Natural killer cell (primary cell): ENCODE results near the gene MT1E. TPM values are rescaled to one million over a fixed set of nuclear protein-coding genes. Genes with fewer than 3 reads are reported as not detected.

Experiments
- ATAC-seq, 3 donors: fragments of 150-1000 bp in 2 of 3; fragments of 200-7000 bp in 1 of 3; cut with Tn5 transposase; 1 replicate in 1 of 3; 2 replicates in 2 of 3; pipeline ENCODE4 v1.10.0; 2021; ENCODE audit warnings: mild to moderate bottlenecking in 2 of 3, moderate library complexity in 2 of 3
- DNase-seq, 2 donors: peaks; one replicate each; pipeline versions ENCODE4 v3.0.0 to v3.0.0-alpha.2; 2013 to 2021; ENCODE audit warnings: mixed read lengths in 1 of 2
- H3K27ac ChIP-seq: one replicate; pipeline ENCODE4 v1.5.1; 2013; ENCODE audit warnings: mild to moderate bottlenecking, low read length
- H3K27me3 ChIP-seq: one replicate; pipeline ENCODE4 v1.6.1; 2013; ENCODE audit warnings: low read length; ENCODE audit not compliant: control insufficient read depth, insufficient read depth
- H3K36me3 ChIP-seq: one replicate; pipeline ENCODE4 v1.6.1; 2013; ENCODE audit warnings: low read length; ENCODE audit not compliant: control insufficient read depth, insufficient read depth
- H3K4me1 ChIP-seq: one replicate; pipeline ENCODE4 v1.6.1; 2013; ENCODE audit warnings: low read length; ENCODE audit not compliant: control insufficient read depth, insufficient read depth
- H3K4me3 ChIP-seq: one replicate; pipeline ENCODE4 v1.5.1; 2013; ENCODE audit warnings: low read length
- H3K9me3 ChIP-seq: one replicate; pipeline ENCODE4 v1.6.1; 2013; ENCODE audit warnings: low read length; ENCODE audit not compliant: control insufficient read depth, insufficient read depth
- H3K27ac Mint-ChIP-seq, 2 donors: one replicate each; pipeline ENCODE4 v1.8.0; 2022; ENCODE audit warnings: mild to moderate bottlenecking in 2 of 2, mixed read lengths in 2 of 2, moderate library complexity in 1 of 2
- H3K27me3 Mint-ChIP-seq, 2 donors: one replicate each; pipeline ENCODE4 v1.8.0; 2022; ENCODE audit warnings: low read depth in 2 of 2, mixed read lengths in 2 of 2
- H3K36me3 Mint-ChIP-seq: one replicate; pipeline ENCODE4 v1.8.0; 2022; ENCODE audit warnings: mixed read lengths
- H3K4me1 Mint-ChIP-seq, 2 donors: one replicate each; pipeline ENCODE4 v1.8.0; 2022; ENCODE audit warnings: mixed read lengths in 2 of 2
- H3K4me3 Mint-ChIP-seq: one replicate; pipeline ENCODE4 v1.8.0; 2022; ENCODE audit warnings: mild to moderate bottlenecking, moderate library complexity, mixed read lengths
- H3K9me3 Mint-ChIP-seq, 2 donors: one replicate each; pipeline ENCODE4 v1.8.0; 2022; ENCODE audit warnings: mixed read lengths in 2 of 2
- WGBS: methylation state at CpG from one replicate; pipeline ENCODE4 v1.1.7; 2013; ENCODE audit warnings: missing lambda C conversion rate; ENCODE audit not compliant: insufficient coverage; 5-methylcytosine and 5-hydroxymethylcytosine counted together
- intact Hi-C: fragments of 100-400 bp; cut with micrococcal nuclease; formaldehyde crosslinking; loops from one replicate; pipeline ENCODE4 v1.14.2; 2022
- total RNA-seq, 4 donors: library from RNA; stranded (reverse); fragments of 120-200 nt in 1 of 4; gene quantifications; one replicate each; pipeline versions ENCODE4 v1.2.3 to v1.2.4, GENCODE V29; 2013 to 2022
- TF ChIP-seq, protein P1 (sequence below): fragments of 200-600 bp; IDR thresholded peaks from one replicate; pipeline ENCODE4 v1.8.0; 2022; ENCODE audit warnings: antibody characterized with exemption

MT1E gene
- total RNA-seq, 3 donors from 2014 or later (not counting 1 experiment from before 2014, with no cell fraction given), result 0.40 to 3.2 TPM; not detected in 1

DNA sequence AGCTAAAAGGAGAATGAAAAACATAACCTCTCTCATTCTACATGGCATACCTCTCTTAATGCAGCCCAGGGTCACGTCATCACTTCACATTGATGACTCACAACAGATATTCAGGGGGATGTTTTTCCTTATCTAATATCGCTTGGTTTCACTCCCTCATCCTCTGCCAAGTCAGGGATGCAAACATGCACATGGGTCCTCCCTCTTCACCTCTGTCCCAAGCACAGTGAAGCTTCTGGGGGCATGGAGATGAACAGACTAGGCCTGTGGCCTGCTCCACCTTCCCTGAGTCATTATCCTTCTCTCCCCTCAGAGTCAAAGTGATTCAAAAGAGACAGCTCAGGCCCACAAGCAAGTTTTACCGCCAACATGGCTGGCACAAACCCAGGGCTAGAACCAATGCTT is 19.5 kb upstream of the MT1E start:
- no peaks in the 10 kb centered on the region for H3K27me3 ChIP-seq
- no peaks in the 10 kb centered on the region for H3K9me3 ChIP-seq
- H3K4me1 Mint-ChIP-seq, result peaks cover 45 to 47% of the 10 kb centered on the region in 2 donors
- H3K27ac Mint-ChIP-seq, result peak overlapping the region; percentile 89 to 96
- H3K36me3 ChIP-seq, result no peaks in the 10 kb centered on the region
- H3K4me3 ChIP-seq, result no peak overlapping the region
- H3K27ac ChIP-seq, result peak overlapping the region; percentile 65
- TF ChIP-seq, protein P1, sequence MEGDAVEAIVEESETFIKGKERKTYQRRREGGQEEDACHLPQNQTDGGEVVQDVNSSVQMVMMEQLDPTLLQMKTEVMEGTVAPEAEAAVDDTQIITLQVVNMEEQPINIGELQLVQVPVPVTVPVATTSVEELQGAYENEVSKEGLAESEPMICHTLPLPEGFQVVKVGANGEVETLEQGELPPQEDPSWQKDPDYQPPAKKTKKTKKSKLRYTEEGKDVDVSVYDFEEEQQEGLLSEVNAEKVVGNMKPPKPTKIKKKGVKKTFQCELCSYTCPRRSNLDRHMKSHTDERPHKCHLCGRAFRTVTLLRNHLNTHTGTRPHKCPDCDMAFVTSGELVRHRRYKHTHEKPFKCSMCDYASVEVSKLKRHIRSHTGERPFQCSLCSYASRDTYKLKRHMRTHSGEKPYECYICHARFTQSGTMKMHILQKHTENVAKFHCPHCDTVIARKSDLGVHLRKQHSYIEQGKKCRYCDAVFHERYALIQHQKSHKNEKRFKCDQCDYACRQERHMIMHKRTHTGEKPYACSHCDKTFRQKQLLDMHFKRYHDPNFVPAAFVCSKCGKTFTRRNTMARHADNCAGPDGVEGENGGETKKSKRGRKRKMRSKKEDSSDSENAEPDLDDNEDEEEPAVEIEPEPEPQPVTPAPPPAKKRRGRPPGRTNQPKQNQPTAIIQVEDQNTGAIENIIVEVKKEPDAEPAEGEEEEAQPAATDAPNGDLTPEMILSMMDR, result no peak
- intact Hi-C loops, result no loop called here
- 94% methylated on average over 3 of the region's 3 CpGs for WGBS
- no peak for ATAC-seq
- no peaks in the 10 kb centered on the region for H3K36me3 Mint-ChIP-seq
- DNase-seq, result no peak
- H3K9me3 Mint-ChIP-seq, result no peaks in the 10 kb centered on the region
- H3K4me1 ChIP-seq, result peaks cover 43% of the 10 kb centered on the region
- peaks cover 3 to 8% of the 10 kb centered on the region in 2 donors for H3K27me3 Mint-ChIP-seq
- H3K4me3 Mint-ChIP-seq, result no peak overlapping the region

GRCh38 chr16:56606476-56607108 is 19.0 kb upstream of the MT1E start:
- Histone ChIP-seq H3K27me3 (no peaks in the 10 kb centered on the region), H3K4me3 (no peak overlapping the region), H3K4me1 (peaks cover 47% of the 10 kb centered on the region), H3K36me3 (no peaks in the 10 kb centered on the region), H3K9me3 (no peaks in the 10 kb centered on the region), H3K27ac (peak overlapping the region; percentile 65)
- Mint-ChIP-seq H3K36me3 (no peaks in the 10 kb centered on the region), H3K27ac (peak overlapping the region; percentile 89 to 96), H3K4me1 (peaks cover 50 to 51% of the 10 kb centered on the region in 2 donors), H3K27me3 (peaks cover 0 to 3% of the 10 kb centered on the region in 2 donors), H3K4me3 (peak overlapping the region; percentile 59), H3K9me3 (no peaks in the 10 kb centered on the region)
- 74% methylated on average over 5 of the region's 8 CpGs for WGBS
- ATAC-seq, result no peak
- TF ChIP-seq, protein P1, result no peak
- no peak for DNase-seq
- intact Hi-C loops, result no loop called here

- TF ChIP-seq, protein P1, result no peak
- DNase-seq, result peak; percentile 24 to 49
Observed at GRCh38 chr16:56607109-56607618, 18.4 kb upstream of the MT1E start.

More at GRCh38 chr16:56607109-56607618, 18.4 kb upstream of the MT1E start:
- intact Hi-C loops, result no loop called here
- WGBS, result 66% methylated on average over 13 of the region's 14 CpGs
- H3K27me3 Mint-ChIP-seq, result peaks cover 0 to 2% of the 10 kb centered on the region in 2 donors
- Histone ChIP-seq H3K27me3 (no peaks in the 10 kb centered on the region), H3K9me3 (no peaks in the 10 kb centered on the region), H3K27ac (peak overlapping the region; percentile 65), H3K36me3 (no peaks in the 10 kb centered on the region), H3K4me3 (no peak overlapping the region), H3K4me1 (peaks cover 47% of the 10 kb centered on the region)
- peak overlapping the region; percentile 89 to 96 for H3K27ac Mint-ChIP-seq
- H3K9me3 Mint-ChIP-seq, result no peaks in the 10 kb centered on the region
- H3K4me1 Mint-ChIP-seq, result peaks cover 50 to 51% of the 10 kb centered on the region in 2 donors
- no peaks in the 10 kb centered on the region for H3K36me3 Mint-ChIP-seq
- peak overlapping the region; percentile 59 for H3K4me3 Mint-ChIP-seq
- ATAC-seq, result peak in 1 of 3 donors; percentile 5
